ENCODE results near the gene BMPR1A. TPM values are rescaled to one million over a fixed set of nuclear protein-coding genes. Genes with fewer than 3 reads are reported as not detected.
"Not testable (repeated sequence)": the region's sequence is repeated elsewhere in the genome, so short reads cannot be mapped to it uniquely, and the experiment has no call there.

BMPR1A gene
- total RNA-seq, 6 experiments from 2014 or later: 9.9 to 20.4 (median 12.4) TPM

GRCh38 chr10:86972613-86973380, 216.4 kb downstream of the BMPR1A start:
- 95% methylated on average over 6 of the region's 11 CpGs for WGBS (ENCODE audit: insufficient coverage, low coverage, low lambda C conversion rate, missing lambda C conversion rate)
- H3K27ac ChIP-seq: no peak overlapping the region
- no peaks in the 10 kb centered on the region for H3K9me3 ChIP-seq
- DNase-seq: no peak
- TF ChIP-seq POLR2A (IDR thresholded peaks at IDR 0.05) (no peak), CTCF (IDR thresholded peaks at IDR 0.05) (no peak)
- no peaks in the 10 kb centered on the region for H3K27me3 ChIP-seq
- H3K4me1 ChIP-seq: peaks cover 0 to 12% (median 0%) of the 10 kb centered on the region in 4 donors
- no peak overlapping the region for H3K4me3 ChIP-seq
- ATAC-seq: no peak
- intact Hi-C loops (cut with DNase I): no loop called here
- no peaks in the 10 kb centered on the region for H3K36me3 ChIP-seq

- no peak for TF ChIP-seq CTCF (IDR thresholded peaks at IDR 0.05)
- Histone ChIP-seq H3K4me1 (no peaks in the 10 kb centered on the region), H3K27me3 (no peaks in the 10 kb centered on the region), H3K36me3 (no peaks in the 10 kb centered on the region), H3K4me3 (no peak overlapping the region), H3K9me3 (no peaks in the 10 kb centered on the region), H3K27ac (no peak overlapping the region)
- DNase-seq: no peak
- ATAC-seq: no peak
- WGBS (ENCODE audit: insufficient coverage, low coverage, low lambda C conversion rate, missing lambda C conversion rate): 82% methylated on average over 7 of the region's 7 CpGs
- intact Hi-C loops (cut with DNase I): no loop called here
Observed at GRCh38 chr10:86974484-86974883, 218.1 kb downstream of the BMPR1A start.

- 98% methylated on average over 5 of the region's 5 CpGs for WGBS (ENCODE audit: insufficient coverage, low coverage, low lambda C conversion rate, missing lambda C conversion rate)
- DNase-seq (no peak), ATAC-seq (no peak)
- no peak overlapping the region for H3K27ac ChIP-seq
- H3K4me1 ChIP-seq: no peaks in the 10 kb centered on the region
- H3K36me3 ChIP-seq: no peaks in the 10 kb centered on the region
- no peak overlapping the region for H3K4me3 ChIP-seq
- TF ChIP-seq POLR2A (IDR thresholded peaks at IDR 0.05) (no peak), CTCF (IDR thresholded peaks at IDR 0.05) (no peak)
- intact Hi-C loops (cut with DNase I): no loop called here
- H3K9me3 ChIP-seq: no peaks in the 10 kb centered on the region
- no peaks in the 10 kb centered on the region for H3K27me3 ChIP-seq
Observed at GRCh38 chr10:86976362-86977056, 220.1 kb downstream of the BMPR1A start.

GRCh38 chr10:86978457-86978856, 222.0 kb downstream of the BMPR1A start:
- WGBS (ENCODE audit: insufficient coverage, low coverage, low lambda C conversion rate, missing lambda C conversion rate): 92% methylated on average over 3 of the region's 3 CpGs
- H3K27ac ChIP-seq; DNase-seq; H3K36me3 ChIP-seq; H3K4me3 ChIP-seq; H3K9me3 ChIP-seq; ATAC-seq; H3K4me1 ChIP-seq; H3K27me3 ChIP-seq; intact Hi-C loops (cut with DNase I): not testable (repeated sequence)

GRCh38 chr10:86979296-86979818, 222.9 kb downstream of the BMPR1A start:
- WGBS (ENCODE audit: insufficient coverage, low coverage, low lambda C conversion rate, missing lambda C conversion rate): 69% methylated on average over 2 of the region's 4 CpGs
- no peaks in the 10 kb centered on the region for H3K36me3 ChIP-seq
- ATAC-seq (no peak), DNase-seq (no peak)
- H3K4me3 ChIP-seq: no peak overlapping the region
- no peak overlapping the region for H3K27ac ChIP-seq
- TF ChIP-seq POLR2A (IDR thresholded peaks at IDR 0.05) (no peak), CTCF (IDR thresholded peaks at IDR 0.05) (no peak)
- intact Hi-C loops (cut with DNase I): no loop called here
- no peaks in the 10 kb centered on the region for H3K27me3 ChIP-seq
- no peaks in the 10 kb centered on the region for H3K9me3 ChIP-seq
- no peaks in the 10 kb centered on the region for H3K4me1 ChIP-seq

Measured in right lobe of liver (tissue), 6 donors.